GM23338 (cell line): ENCODE results near the gene TTLL13.

Experiments
- CREB1 ChIP-seq: fragments of 250-450 bp; sonication (Bioruptor Pico); IDR thresholded peaks from 2 replicates; pipeline ENCODE4 v1.5.0; 2020; ENCODE audit warnings: low read depth, mild to moderate bottlenecking, moderate library complexity
- EZH2 ChIP-seq: fragments of 200-600 bp; sonication (generic); IDR thresholded peaks from one replicate; pipeline ENCODE4 v1.8.0; 2017; ENCODE audit warnings: antibody characterized with exemption, mild to moderate bottlenecking, low read depth; ENCODE audit not compliant: unreplicated experiment
- EZH2phosphoT487 ChIP-seq: fragments of 200-600 bp; sonication (generic); IDR thresholded peaks from one replicate; pipeline ENCODE4 v1.8.1; 2018; ENCODE audit warnings: antibody characterized with exemption; ENCODE audit not compliant: unreplicated experiment
- JUNB ChIP-seq: IDR thresholded peaks from one replicate; pipeline ENCODE4 v1.6.1; 2016; ENCODE audit warnings: antibody characterized with exemption; ENCODE audit not compliant: unreplicated experiment
- POLR2AphosphoS5 ChIP-seq: IDR thresholded peaks from 2 replicates; pipeline ENCODE4 v1.6.1; 2016; ENCODE audit warnings: antibody characterized with exemption, low read depth
- ZNF114 ChIP-seq: fragments of 250-450 bp; sonication (Bioruptor Pico); IDR thresholded peaks from 2 replicates; pipeline ENCODE4 v1.5.0; 2020; ENCODE audit warnings: mild to moderate bottlenecking, moderate library complexity
- TF ChIP-seq, protein P1 (sequence below), 2 experiments: fragments of 200-600 bp in 1 of 2; sonication (generic) in 1 of 2; conservative IDR thresholded peaks; 2 replicates each; pipeline versions ENCODE4 v1.5.1 to v1.6.1; 2016 to 2017; ENCODE audit warnings: antibody characterized with exemption in 2 of 2, low read depth in 2 of 2, mild to moderate bottlenecking in 2 of 2, moderate library complexity in 1 of 2
- TF ChIP-seq, protein P2 (sequence below): IDR thresholded peaks from one replicate; pipeline ENCODE4 v1.6.1; 2018; ENCODE audit warnings: antibody characterized with exemption; ENCODE audit not compliant: unreplicated experiment
- TF ChIP-seq, protein P3 (sequence below): IDR thresholded peaks from 2 replicates; pipeline ENCODE4 v1.6.1; 2016; ENCODE audit warnings: antibody characterized with exemption

DNA sequence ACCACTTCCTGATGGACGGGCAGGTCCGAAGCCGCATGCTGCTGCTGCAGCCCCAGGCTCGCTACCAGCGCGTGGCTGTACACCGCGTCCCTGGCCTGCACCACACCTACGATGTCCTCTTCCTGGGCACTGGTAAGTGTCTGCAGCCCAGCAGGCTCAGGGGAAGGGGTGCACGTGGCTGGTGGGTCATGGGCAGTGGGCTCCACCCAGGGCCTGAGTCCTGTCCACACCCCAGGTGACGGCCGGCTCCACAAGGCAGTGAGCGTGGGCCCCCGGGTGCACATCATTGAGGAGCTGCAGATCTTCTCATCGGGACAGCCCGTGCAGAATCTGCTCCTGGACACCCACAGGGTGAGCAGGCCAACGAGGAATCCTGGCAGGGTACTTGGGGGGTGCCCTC, 24.3 kb upstream of the TTLL13 start:
- no peak for TF ChIP-seq POLR2AphosphoS5
- no peak for TF ChIP-seq JUNB
- TF ChIP-seq, protein P1, sequence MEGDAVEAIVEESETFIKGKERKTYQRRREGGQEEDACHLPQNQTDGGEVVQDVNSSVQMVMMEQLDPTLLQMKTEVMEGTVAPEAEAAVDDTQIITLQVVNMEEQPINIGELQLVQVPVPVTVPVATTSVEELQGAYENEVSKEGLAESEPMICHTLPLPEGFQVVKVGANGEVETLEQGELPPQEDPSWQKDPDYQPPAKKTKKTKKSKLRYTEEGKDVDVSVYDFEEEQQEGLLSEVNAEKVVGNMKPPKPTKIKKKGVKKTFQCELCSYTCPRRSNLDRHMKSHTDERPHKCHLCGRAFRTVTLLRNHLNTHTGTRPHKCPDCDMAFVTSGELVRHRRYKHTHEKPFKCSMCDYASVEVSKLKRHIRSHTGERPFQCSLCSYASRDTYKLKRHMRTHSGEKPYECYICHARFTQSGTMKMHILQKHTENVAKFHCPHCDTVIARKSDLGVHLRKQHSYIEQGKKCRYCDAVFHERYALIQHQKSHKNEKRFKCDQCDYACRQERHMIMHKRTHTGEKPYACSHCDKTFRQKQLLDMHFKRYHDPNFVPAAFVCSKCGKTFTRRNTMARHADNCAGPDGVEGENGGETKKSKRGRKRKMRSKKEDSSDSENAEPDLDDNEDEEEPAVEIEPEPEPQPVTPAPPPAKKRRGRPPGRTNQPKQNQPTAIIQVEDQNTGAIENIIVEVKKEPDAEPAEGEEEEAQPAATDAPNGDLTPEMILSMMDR (conservative IDR thresholded peaks at IDR 0.05; ENCODE audit: low read depth in 2 of 2) = no peak
- TF ChIP-seq, protein P2, sequence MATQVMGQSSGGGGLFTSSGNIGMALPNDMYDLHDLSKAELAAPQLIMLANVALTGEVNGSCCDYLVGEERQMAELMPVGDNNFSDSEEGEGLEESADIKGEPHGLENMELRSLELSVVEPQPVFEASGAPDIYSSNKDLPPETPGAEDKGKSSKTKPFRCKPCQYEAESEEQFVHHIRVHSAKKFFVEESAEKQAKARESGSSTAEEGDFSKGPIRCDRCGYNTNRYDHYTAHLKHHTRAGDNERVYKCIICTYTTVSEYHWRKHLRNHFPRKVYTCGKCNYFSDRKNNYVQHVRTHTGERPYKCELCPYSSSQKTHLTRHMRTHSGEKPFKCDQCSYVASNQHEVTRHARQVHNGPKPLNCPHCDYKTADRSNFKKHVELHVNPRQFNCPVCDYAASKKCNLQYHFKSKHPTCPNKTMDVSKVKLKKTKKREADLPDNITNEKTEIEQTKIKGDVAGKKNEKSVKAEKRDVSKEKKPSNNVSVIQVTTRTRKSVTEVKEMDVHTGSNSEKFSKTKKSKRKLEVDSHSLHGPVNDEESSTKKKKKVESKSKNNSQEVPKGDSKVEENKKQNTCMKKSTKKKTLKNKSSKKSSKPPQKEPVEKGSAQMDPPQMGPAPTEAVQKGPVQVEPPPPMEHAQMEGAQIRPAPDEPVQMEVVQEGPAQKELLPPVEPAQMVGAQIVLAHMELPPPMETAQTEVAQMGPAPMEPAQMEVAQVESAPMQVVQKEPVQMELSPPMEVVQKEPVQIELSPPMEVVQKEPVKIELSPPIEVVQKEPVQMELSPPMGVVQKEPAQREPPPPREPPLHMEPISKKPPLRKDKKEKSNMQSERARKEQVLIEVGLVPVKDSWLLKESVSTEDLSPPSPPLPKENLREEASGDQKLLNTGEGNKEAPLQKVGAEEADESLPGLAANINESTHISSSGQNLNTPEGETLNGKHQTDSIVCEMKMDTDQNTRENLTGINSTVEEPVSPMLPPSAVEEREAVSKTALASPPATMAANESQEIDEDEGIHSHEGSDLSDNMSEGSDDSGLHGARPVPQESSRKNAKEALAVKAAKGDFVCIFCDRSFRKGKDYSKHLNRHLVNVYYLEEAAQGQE = no peak
- no peak for TF ChIP-seq EZH2
- TF ChIP-seq ZNF114 (CRISPR knock-in tag) = no peak
- TF ChIP-seq EZH2phosphoT487 = no peak
- TF ChIP-seq, protein P3, sequence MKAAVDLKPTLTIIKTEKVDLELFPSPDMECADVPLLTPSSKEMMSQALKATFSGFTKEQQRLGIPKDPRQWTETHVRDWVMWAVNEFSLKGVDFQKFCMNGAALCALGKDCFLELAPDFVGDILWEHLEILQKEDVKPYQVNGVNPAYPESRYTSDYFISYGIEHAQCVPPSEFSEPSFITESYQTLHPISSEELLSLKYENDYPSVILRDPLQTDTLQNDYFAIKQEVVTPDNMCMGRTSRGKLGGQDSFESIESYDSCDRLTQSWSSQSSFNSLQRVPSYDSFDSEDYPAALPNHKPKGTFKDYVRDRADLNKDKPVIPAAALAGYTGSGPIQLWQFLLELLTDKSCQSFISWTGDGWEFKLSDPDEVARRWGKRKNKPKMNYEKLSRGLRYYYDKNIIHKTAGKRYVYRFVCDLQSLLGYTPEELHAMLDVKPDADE = no peak
- TF ChIP-seq CREB1 (CRISPR knock-in tag) = no peak
